Ovary (tissue), 9 donors: ENCODE results near the gene VIPR1. TPM values are rescaled to one million over a fixed set of nuclear protein-coding genes. Genes with fewer than 3 reads are reported as not detected.

Experiments
- DNase-seq, 5 donors: peaks; one replicate each; pipeline ENCODE4 v3.0.0-alpha.2; 2019 to 2020
- H3K27ac ChIP-seq, 2 donors: fragments of 200-600 bp; one replicate each; pipeline versions ENCODE4 v1.5.1 to v1.8.0; 2019 to 2022
- H3K27me3 ChIP-seq: fragments of 200-600 bp; one replicate; pipeline ENCODE4 v1.8.0; 2022
- H3K36me3 ChIP-seq: fragments of 200-600 bp; sonication (generic); one replicate; pipeline ENCODE4 v1.5.1; 2019
- H3K4me1 ChIP-seq: one replicate; pipeline ENCODE4 v1.8.1; 2013; ENCODE audit warnings: mild to moderate bottlenecking, moderate library complexity; ENCODE audit not compliant: insufficient read depth
- H3K4me3 ChIP-seq: fragments of 200-600 bp; sonication (generic); one replicate; pipeline ENCODE4 v1.5.1; 2017
- H3K9me3 ChIP-seq, 2 donors: fragments of 200-600 bp in 1 of 2; sonication (generic) in 1 of 2; one replicate each; pipeline versions ENCODE4 v1.5.1 to v1.8.1; 2013 to 2019; ENCODE audit warnings: mild to moderate bottlenecking in 1 of 2, moderate library complexity in 1 of 2
- EP300 ChIP-seq: sonication (generic); formaldehyde crosslinking; IDR thresholded peaks from one replicate; pipeline ENCODE4 v1.6.1; 2017; ENCODE audit warnings: antibody characterized with exemption
- POLR2A ChIP-seq: fragments of 450-650 bp; IDR thresholded peaks from one replicate; pipeline ENCODE4 v1.6.1; 2017; ENCODE audit warnings: antibody characterized with exemption, mild to moderate bottlenecking, moderate library complexity
- WGBS, 3 donors: extraction: QIAGEN DNeasy Blood & Tissue Kit in 1 of 3; methylation state at CpG; one replicate each; pipeline versions ENCODE4 v1.1.5 to v1.1.7; 2013 to 2017; 5-methylcytosine and 5-hydroxymethylcytosine counted together
- intact Hi-C, 4 donors: fragments of 100-400 bp; cut with DNase I; formaldehyde crosslinking; loops; one replicate each; pipeline versions ENCODE4 v1.11.0 to v1.15.1; 2022 to 2023
- polyA plus RNA-seq, 2 donors: library from polyadenylated mRNA; stranded (reverse); fragments of 200-250 nt in 1 of 2; fragments of 350-450 nt in 1 of 2; fragmentation: Illumina TruSeq in 1 of 2; extraction: RNeasy Lipid Tissue Mini Kit (QIAGEN cat#74804) in 1 of 2; gene quantifications; one replicate each; pipeline ENCODE4 v1.2.3, GENCODE V29; 2013 to 2014
- total RNA-seq, 7 donors: library from RNA; depleted of rRNA in 2 of 7; stranded (reverse); fragments of >200 nt in 2 of 7; fragmentation: NEBNext Ultra II Directional in 3 of 7; extraction: Animal tissue kit (Norgen Biotek cat#: 25700) in 3 of 7; gene quantifications; one replicate each; pipeline versions ENCODE4 v1.1.0 to v1.2.4, GENCODE V29; 2016 to 2023
- TF ChIP-seq, protein P1 (sequence below), 3 donors: fragments of 450-650 bp in 2 of 3; fragments of 200-600 bp in 1 of 3; IDR thresholded peaks; one replicate each; pipeline versions ENCODE4 v1.5.1 to v1.8.0; 2016 to 2022; ENCODE audit warnings: antibody characterized with exemption in 3 of 3, mild to moderate bottlenecking in 1 of 3
- donor health status: DM: no; HTN: no; CAD: no; lungs with moderate emphysema.
- donor health status: DM: no; HTN: no; CAD: no.
- donor health status: Bipolar disorder and iron deficiency.
- donor health status: DM: yes; HTN: yes; CAD: no.
- donor health status: DM: no; HTN: no; CAD: no.
- donor health status: DM: yes; HTN: yes; CAD: no.

Gene VIPR1
- total and polyA plus RNA-seq, 9 donors: 0.12 to 2.2 (median 0.47) TPM

DNA sequence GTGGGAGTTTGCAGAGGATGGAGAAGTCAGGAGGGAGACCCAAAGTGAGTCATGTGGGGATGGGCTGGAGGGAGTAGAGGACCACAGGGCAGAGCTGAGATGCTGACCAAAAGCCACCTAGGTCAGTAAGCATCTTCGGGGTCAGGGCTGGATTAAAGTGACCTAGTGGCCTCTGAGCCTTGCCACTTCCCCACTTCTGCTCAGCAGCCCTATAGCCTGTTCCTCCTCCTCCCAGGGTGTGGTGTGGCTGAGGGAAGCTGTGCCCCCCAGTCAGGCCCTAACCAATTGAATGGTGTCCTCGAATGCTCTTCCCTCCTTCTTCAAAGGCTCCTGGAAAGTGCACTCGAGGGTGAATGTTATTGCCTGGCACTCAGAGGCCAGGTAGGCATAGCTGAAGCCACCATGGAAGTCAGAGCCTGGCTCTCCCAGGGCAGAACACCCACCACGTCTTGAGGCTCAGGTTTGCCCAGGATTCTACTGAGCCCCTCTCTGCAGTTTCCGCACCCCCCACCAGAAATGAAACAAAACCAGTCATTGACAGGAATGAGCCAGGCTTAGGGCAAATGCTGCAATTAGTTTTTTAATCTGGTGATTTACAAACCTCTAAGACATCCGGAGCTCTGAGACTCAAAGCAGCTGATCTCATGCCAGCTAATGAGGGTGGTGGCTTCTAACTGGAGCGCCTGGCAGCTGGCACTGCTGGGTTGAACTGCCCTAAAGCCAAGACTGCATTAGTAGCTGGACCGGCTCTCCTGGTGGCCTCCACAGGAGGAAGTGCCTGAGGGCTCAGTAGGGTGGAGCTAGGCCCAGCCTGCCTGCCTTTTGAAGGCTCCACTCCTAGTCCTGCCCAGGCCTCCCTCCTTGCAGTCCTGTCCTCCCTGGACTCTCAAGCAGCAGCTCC is 26.0 kb upstream of the VIPR1 start:
- H3K9me3 ChIP-seq: no peaks in the 10 kb centered on the region
- H3K36me3 ChIP-seq: no peaks in the 10 kb centered on the region
- no peaks in the 10 kb centered on the region for H3K27me3 ChIP-seq
- H3K4me3 ChIP-seq: no peak overlapping the region
- no peaks in the 10 kb centered on the region for H3K4me1 ChIP-seq
- TF ChIP-seq, protein P1, sequence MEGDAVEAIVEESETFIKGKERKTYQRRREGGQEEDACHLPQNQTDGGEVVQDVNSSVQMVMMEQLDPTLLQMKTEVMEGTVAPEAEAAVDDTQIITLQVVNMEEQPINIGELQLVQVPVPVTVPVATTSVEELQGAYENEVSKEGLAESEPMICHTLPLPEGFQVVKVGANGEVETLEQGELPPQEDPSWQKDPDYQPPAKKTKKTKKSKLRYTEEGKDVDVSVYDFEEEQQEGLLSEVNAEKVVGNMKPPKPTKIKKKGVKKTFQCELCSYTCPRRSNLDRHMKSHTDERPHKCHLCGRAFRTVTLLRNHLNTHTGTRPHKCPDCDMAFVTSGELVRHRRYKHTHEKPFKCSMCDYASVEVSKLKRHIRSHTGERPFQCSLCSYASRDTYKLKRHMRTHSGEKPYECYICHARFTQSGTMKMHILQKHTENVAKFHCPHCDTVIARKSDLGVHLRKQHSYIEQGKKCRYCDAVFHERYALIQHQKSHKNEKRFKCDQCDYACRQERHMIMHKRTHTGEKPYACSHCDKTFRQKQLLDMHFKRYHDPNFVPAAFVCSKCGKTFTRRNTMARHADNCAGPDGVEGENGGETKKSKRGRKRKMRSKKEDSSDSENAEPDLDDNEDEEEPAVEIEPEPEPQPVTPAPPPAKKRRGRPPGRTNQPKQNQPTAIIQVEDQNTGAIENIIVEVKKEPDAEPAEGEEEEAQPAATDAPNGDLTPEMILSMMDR (IDR thresholded peaks at IDR 0.05): no peak
- no peak for TF ChIP-seq EP300
- TF ChIP-seq POLR2A: no peak
- intact Hi-C loops: no loop called here
- H3K27ac ChIP-seq: no peak overlapping the region
- DNase-seq: no peak
- 64 to 66% (median 65%) methylated on average over 8 of the region's 8 CpGs for WGBS, 3 donors

DNA sequence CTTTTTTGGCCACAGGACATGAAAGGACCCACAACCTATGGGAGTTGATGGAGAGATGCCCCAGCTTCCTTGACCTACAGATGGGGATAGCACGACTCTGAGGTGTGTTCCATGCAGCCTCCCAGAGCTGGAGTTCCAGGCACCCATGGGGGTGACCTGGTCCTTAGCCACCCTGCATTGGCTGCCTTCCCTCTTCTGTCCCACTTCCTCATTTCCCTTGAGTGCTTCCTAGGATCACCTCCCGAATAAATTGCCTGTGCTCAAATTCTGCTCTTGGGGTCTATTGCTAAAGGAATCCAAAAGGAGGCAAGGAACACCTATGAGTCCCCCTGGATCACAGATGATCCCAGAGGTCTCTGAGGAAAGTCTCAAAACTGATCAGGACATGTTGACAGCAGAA is 24.7 kb upstream of the VIPR1 start:
- DNase-seq: no peak
- H3K9me3 ChIP-seq: no peaks in the 10 kb centered on the region
- no peak overlapping the region for H3K27ac ChIP-seq
- H3K36me3 ChIP-seq: no peaks in the 10 kb centered on the region
- H3K4me1 ChIP-seq: no peaks in the 10 kb centered on the region
- TF ChIP-seq, protein P1 (IDR thresholded peaks at IDR 0.05): no peak
- no peak for TF ChIP-seq EP300
- no peak for TF ChIP-seq POLR2A
- no peak overlapping the region for H3K4me3 ChIP-seq
- intact Hi-C loops: no loop called here
- 77 to 83% (median 77%) methylated on average over 2 of the region's 2 CpGs for WGBS, 3 donors
- H3K27me3 ChIP-seq: no peaks in the 10 kb centered on the region

DNA sequence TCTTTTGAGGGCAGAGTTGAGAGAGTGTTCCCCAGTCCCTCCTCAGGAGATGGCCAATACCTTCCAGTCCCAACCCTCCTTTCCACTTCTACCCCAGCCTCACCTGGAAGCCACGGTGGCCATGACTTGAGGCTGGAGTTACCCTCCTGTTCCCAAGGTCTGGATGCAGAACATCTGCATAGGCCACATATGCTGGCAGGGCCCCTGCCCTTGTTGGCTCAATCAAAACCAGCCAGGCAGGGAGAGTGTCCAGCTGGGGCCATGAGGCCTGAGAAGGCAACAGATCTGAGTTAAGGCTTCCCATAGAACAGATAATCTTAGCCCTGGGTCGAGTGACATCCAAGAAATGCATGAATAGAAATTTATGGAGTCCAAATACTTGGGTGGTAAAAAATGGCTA is 23.6 kb upstream of the VIPR1 start:
- Histone ChIP-seq H3K4me1 (no peaks in the 10 kb centered on the region), H3K4me3 (no peak overlapping the region), H3K27me3 (no peaks in the 10 kb centered on the region), H3K9me3 (no peaks in the 10 kb centered on the region), H3K36me3 (no peaks in the 10 kb centered on the region), H3K27ac (no peak overlapping the region)
- intact Hi-C loops: no loop called here
- 16 to 35% (median 22%) methylated on average over 2 of the region's 2 CpGs for WGBS, 3 donors
- no peak for DNase-seq
- TF ChIP-seq EP300 (no peak), POLR2A (no peak)
- TF ChIP-seq, protein P1 (IDR thresholded peaks at IDR 0.05): no peak

DNA sequence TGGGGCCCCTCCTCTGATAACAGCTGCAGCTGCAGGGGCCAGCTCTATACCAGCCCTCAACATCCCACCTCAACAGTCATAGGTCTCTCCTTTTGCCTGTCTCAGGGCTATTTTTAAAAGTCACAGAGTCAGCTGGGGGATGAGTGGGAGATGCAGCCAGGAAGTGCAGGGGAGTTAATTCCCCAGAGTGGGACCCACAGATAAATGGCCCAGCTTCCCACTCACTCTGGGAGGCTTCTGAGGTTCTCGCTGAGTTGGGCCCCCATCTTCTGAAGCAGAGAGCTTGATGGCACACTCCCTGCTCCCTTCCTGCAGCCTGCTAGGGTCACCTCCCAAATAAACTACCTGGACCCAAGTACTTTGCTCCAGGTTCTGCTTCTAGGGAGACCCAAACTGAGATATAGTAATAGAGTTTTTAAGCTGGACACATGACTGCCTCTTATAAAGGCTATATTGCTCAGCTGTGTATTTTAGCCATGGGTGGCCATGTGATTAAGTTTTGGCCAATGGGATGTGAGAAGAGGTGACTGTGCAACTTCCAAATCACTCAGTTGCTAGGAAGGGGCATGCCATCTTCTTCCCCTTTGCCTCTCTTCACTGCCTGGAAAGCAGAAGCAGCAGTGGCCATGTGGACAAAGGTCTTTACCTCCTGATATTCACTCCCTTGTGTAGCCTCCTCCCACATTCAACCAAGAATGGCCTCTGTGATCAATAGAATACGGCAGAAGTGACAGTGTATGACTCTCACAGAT is 15.5 kb upstream of the VIPR1 start:
- intact Hi-C loops: no loop called here
- Histone ChIP-seq H3K36me3 (no peaks in the 10 kb centered on the region), H3K9me3 (no peaks in the 10 kb centered on the region), H3K4me1 (no peaks in the 10 kb centered on the region), H3K27ac (no peak overlapping the region), H3K27me3 (no peaks in the 10 kb centered on the region), H3K4me3 (no peak overlapping the region)
- WGBS, 3 donors: 43 to 51% (median 46%) methylated on average over 2 of the region's 2 CpGs
- DNase-seq: no peak
- TF ChIP-seq EP300: no peak
- TF ChIP-seq, protein P1 (IDR thresholded peaks at IDR 0.05): no peak
- no peak for TF ChIP-seq POLR2A
